GM18505 (cell line): ENCODE measurements around the gene GPX5.
"Not testable (repeated sequence)": the region's sequence is repeated elsewhere in the genome, so short reads cannot be mapped to it uniquely, and the experiment has no call there.

ENCODE experiments used
- ATAC-seq: cut with Tn5 transposase; IDR thresholded peaks from one replicate; pipeline ENCODE4 v1.9.1; 2021; ENCODE audit not compliant: unreplicated experiment
- POLR2A ChIP-seq: IDR thresholded peaks from 4 replicates; pipeline ENCODE4 v1.6.1; 2011; ENCODE audit warnings: borderline replicate concordance; ENCODE audit not compliant: insufficient read depth, insufficient read length; ENCODE audit errors: extremely low read depth

The GPX5 gene

GRCh38 chr6:28497893-28498292 lies 27.8 kb upstream of the GPX5 start:
- no peak for ATAC-seq
- no peak for TF ChIP-seq POLR2A

- no peak for ATAC-seq
- TF ChIP-seq POLR2A, result no peak
Measured at GRCh38 chr6:28501259-28501658, 24.4 kb upstream of the GPX5 start.

GRCh38 chr6:28502136-28502535 lies 23.5 kb upstream of the GPX5 start:
- not testable (repeated sequence) for ATAC-seq

- ATAC-seq, result not testable (repeated sequence)
Measured at GRCh38 chr6:28502709-28503305, 22.9 kb upstream of the GPX5 start.

- no peak for TF ChIP-seq POLR2A
- no peak for ATAC-seq
Measured at GRCh38 chr6:28505733-28506132, 19.9 kb upstream of the GPX5 start.

GRCh38 chr6:28506807-28507475 lies 18.7 kb upstream of the GPX5 start:
- no peak for ATAC-seq
- TF ChIP-seq POLR2A, result no peak

- ATAC-seq, result no peak
- no peak for TF ChIP-seq POLR2A
Measured at GRCh38 chr6:28511628-28512300, 13.9 kb upstream of the GPX5 start.

- ATAC-seq, result not testable (repeated sequence)
Measured at GRCh38 chr6:28512387-28512786, 13.3 kb upstream of the GPX5 start.

GRCh38 chr6:28515676-28516075 lies 10.0 kb upstream of the GPX5 start, which contains the start of gene GPX6:
Gene GPX6, minus strand, starts transcription at chr6:28515793. Its CDS starts 50 bp downstream, at chr6:28515743.
- TF ChIP-seq POLR2A, result no peak
- no peak for ATAC-seq

- ATAC-seq, result no peak
- TF ChIP-seq POLR2A, result no peak
Measured at GRCh38 chr6:28517964-28518363, 7.7 kb upstream of the GPX5 start.

GRCh38 chr6:28522594-28523240 lies 3.0 kb upstream of the GPX5 start:
- no peak for ATAC-seq
- TF ChIP-seq POLR2A, result no peak

GRCh38 chr6:28523241-28523622 lies 2.4 kb upstream of the GPX5 start:
- no peak for TF ChIP-seq POLR2A

GRCh38 chr6:28530777-28531176 lies 5.1 kb downstream of the GPX5 start:
- TF ChIP-seq POLR2A, result no peak
- no peak for ATAC-seq

More at GRCh38 chr6:28523241-28523622, 2.4 kb upstream of the GPX5 start:
- ATAC-seq, result no peak
